HG02623 (cell line): ENCODE data around the gene AHCYL2.
"Not testable (repeated sequence)": the region's sequence is repeated elsewhere in the genome, so short reads cannot be mapped to it uniquely, and the experiment has no call there.

Source experiments
- ATAC-seq: cut with Tn5 transposase; IDR thresholded peaks from one replicate; pipeline ENCODE4 v1.9.1; 2021; ENCODE audit warnings: moderate library complexity; ENCODE audit not compliant: unreplicated experiment

Gene AHCYL2

DNA sequence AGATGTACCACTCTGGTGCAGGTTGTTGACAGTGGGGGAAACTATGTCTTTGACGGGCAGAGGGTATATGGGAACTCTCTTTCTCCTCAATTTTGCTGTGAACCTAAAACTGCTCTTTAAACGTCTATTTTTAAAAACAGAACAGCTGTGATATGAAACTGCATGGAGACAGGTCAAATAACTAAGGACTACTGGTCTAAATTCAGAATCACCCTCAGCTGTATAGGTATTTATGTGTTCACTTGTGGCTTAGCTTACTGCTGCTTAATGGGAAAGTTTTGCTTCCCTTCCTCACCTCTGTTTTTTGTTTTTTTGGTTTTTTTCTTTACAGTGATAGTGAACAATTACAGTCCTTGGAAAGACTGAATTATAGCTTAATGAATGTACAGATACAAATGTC, 122.5 kb downstream of the AHCYL2 start:
- ATAC-seq, result no peak

DNA sequence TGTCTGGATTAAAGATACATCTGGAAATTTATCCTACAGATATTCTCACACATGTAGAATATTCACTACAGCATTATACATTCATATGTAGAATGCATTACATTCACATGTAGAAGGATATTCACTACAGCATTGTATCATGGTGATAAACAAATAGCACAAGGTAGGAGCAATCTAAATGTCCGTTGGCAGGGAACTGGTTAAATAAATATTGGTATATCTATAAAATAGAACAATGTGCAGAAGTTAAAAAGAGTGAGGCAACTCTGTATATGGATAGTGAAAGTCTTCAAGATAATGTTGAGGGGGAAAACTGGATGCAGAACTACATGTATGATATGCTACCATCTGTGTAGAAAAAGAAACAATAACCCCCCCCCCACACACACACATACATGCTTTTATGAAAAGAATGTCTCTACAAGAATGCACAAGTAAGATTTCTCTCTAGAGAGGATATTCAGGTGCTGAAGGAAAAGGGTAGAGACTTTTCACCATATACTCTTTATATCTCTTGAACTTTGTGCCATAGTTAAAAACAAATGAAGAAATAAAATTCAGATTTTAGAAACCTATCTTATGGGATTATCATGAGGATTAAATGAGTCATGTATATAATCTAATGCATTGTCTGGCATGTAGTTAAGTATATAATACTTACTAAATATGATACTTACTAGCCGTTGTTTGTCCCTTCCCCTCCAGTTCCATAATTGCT, 123.4 kb downstream of the AHCYL2 start:
- ATAC-seq, result no peak

DNA sequence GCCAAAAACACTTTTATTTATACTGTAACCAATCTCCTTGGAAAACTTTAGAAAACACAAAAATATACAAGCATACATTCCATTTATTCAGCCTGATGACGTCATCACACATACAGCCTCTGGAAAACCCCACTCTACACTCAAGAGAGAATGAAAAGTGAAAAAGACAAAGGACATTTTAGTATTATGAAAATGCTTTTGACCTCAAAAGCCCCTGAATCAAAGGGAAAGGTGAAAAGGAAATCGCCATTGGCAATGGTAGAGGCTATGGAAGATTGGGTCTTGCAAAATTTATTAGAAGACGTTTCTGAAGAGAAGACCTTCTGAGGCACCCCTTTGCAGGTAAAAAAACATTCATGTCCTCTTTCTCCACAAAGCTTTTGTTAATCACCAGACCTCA, 126.5 kb downstream of the AHCYL2 start:
- ATAC-seq, result no peak

DNA sequence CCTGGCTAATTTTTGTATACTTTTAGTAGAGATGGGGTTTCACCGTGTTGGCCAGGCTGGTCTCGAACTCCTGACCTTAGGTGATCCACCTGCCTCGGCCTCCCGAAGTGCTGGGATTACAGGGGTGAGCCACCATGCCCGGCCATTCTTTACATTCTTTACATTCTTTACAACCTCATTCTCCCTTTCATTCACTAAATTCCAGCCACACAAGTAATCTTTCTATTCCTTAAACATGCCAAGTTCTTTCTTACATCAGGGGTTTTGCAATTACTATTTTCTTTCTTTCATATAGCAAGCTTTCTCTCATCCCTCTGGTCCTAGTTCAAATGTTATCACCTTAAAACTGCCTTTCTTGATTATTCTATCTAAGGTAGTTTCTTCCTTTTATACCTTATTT, 128.3 kb downstream of the AHCYL2 start:
- ATAC-seq, result not testable (repeated sequence)

DNA sequence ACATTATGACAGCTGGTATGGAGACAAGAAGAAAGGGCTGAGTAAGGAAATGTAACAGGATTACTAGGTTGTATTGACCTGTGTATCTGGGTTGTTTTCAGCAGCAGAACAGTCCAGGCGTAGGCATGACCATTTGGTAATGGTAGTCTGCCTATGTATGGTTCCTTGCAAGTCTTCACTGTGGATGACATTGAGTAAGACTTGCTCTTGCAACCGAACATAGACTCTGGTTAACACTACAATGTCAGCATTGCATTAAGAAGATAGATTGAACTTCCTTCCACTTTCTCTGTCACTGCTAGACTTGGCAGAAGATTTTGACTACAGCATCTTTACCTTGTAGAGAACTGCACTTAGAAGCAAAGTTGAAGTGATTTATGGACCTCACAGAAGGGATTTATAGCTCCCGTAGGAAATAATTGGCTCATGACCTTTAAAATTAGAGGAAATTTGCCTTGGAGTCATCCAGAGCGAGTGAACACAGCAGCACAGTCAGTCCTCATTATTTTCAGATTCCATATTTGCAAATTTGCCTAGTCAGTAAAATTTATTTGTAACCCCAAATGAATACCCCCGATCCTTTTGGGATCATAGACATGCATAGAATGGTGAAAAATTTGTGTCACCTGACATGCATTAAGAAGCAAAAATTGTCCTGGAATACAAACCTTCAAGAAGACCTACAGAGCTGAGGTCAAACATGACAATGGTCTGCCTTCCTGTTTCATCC, 129.8 kb downstream of the AHCYL2 start:
- ATAC-seq, result no peak

DNA sequence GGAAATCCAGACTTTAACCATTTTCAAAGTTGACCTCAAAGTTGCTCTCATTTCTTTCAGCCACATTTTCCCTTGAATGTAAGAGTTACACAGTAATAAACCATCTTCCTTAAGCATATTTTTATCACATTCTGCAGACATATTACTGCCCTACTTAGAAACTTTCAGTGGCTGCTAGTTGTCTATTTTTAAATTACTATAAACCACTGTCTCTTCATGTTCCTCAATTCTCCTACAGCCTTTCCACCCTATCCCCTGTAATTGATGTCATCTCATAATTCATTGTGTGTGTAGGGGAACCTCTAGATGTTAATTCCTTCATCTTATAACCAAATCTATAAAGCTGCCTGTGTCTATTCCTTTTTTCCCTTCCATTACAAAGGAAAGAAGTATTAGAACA, 131.3 kb downstream of the AHCYL2 start:
- ATAC-seq, result no peak

DNA sequence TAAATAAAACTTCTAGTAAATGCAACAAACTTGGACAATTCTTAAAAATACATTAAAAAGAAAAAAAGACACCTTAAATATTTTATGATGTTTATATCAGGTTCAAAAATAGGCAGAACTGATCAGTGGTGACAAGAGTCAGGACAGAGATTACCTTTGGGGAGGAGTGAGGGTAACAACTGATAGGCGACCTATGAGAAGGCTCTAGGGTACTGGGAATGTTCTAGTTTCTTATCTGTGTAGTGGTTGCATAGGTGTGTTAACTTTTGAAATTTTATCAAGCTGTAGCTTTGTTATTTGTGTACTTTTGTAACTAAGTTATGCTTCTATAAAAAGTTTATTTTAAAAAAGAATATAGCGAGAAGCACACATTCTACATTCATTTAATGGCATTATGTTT, 134.3 kb downstream of the AHCYL2 start:
- ATAC-seq, result no peak

DNA sequence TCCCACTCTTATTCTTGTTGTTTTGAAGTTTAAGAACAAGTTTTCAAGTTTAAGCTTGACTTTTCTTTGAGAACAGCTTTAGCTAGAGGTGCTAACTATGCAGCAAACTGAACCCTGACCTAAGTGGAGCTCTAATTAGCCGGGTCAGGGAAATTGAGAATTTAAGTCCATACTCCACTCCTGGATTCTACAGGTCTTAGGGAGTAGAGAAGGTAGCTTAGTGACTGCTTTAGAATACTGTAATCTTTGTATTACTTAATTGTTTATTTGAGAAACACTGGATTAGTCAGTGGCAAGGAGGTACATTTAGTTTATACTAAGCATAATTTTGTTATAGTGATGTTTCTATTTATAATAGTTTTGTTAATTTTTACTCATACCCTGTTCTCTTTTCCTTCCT, 134.8 kb downstream of the AHCYL2 start:
- no peak for ATAC-seq

DNA sequence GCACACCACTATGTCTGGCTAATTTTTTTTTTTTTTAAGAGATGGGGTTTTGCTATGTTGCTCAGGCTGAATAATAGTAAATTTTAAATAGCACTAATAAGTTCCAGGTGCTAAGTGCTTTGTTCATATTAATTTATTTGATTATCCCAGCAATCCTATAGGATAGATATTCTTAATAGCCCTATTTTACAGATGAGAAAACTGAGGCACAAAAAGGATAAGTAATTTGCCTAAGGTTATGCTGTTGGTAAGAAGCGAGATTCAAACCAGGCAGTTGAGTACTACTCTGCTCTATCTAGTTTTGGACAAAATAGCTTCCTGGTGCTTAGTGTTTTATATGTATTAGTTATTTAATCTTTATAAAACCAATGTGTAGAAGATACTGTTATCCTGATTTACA, 136.9 kb downstream of the AHCYL2 start:
- ATAC-seq, result no peak

DNA sequence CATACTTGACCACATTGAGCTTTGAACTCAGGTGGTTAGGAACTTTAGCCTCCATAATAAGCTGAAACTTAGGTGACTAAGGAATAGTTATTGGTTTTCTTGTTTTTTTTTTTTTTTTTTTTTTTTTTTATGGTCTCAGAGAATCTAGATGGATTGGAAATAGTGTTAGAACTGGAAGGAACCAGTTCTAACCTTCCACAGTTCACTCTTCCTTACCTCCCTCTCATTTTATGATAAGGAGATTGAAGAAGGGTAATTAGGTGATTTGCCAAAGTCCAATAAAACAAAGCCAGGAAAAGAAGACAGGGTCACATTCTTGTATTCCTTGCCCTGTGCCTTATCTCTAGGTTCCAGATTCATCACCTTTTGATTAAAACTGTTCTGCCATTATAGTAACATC, 137.7 kb downstream of the AHCYL2 start:
- ATAC-seq, result no peak

DNA sequence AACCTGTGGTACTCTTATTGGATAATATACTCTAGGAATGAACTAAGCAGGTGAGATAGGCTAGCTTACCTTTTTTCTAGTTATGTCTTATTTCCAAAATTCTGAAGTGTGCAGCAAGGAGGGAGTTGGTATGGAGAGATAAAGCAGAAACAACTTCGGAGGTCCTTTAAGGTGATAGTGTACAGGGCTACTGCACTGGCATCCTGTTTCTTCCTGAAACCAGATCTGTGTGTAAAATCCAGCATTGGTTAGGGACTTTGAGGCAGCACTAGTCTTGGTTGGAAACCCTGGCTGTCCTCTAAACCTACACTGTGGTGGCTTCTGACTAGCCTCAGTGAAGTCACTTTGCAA, 142.5 kb downstream of the AHCYL2 start:
- no peak for ATAC-seq

DNA sequence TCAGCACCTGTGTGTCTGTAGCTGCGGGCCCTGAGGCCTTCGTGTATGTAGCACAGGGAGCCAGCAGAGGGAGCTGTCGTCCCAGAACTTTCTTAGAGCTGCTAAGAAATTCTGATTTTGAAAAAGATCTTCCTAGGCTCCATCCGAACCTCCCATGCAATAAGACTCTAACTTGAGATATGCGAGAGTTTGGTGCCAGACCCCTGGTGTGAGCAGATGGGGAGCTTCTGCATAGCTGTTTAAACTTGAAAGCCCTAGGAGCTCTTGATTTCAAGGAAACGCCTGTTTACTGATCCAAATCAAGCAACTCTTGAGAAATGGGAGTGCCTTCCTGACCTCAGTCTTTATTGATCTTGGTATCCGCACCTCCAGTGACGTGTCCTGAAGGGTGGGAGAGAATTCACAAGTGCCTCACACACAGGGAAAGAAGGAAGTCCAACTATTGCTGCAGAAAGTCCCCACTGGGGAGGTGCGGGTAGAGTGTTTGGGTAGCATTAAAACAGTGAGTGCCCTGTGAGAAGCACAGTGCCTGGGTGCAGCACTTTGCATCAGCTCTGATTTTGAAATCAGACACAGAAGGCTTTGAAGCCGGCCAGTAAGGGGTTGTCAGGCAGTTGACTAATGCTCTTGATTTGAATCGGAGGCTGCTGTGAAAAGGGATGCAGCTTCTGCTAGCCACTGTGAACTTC, 143.0 kb downstream of the AHCYL2 start:
- peak; percentile 59 for ATAC-seq

DNA sequence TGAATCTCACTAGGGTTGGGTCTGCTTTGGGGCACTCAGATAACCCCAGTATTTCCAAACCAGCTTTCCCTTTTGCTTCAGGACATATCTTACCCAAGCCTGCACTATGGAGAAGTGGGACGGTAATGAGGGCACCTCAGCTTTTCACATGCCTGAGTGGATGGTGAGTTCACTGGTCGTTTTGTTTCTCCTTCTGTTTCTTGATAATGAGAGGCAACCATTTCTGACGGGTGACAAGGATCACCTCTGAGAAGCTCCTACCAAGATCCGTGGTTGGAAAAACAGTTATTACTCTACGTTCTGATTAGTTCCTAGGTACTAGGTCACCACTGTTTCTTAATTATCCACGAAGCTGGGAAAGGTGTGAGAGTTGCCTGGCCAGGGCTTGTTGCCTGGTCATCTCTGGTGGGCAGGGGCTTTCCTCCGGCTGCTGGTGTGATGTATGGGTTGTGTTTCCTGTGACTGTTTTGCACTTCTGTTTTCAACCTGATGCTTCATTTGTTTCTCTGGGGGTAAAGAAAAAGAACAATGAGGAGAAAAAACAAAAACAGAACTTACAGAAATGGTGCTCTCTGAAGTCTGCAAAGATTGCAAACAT, 143.7 kb downstream of the AHCYL2 start:
- no peak for ATAC-seq

DNA sequence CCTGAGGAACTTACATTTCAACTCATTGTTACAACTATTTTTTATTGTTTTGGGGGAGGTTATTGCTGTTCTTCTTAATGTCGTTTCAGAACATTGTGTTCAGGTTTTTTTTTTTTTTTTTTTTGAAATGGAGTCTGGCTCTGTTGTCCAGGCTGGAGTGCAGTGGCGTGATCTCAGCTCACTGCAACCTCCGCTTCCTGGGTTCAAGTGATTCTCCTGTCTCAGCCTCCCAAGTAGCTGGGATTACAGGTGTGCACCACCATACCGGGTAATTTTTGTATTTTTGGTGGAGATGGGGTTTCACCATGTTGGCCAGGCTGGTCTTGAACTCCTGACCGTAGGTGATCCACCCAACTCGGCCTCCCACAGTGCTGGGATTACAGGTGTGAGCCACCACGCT, 144.6 kb downstream of the AHCYL2 start:
- not testable (repeated sequence) for ATAC-seq

DNA sequence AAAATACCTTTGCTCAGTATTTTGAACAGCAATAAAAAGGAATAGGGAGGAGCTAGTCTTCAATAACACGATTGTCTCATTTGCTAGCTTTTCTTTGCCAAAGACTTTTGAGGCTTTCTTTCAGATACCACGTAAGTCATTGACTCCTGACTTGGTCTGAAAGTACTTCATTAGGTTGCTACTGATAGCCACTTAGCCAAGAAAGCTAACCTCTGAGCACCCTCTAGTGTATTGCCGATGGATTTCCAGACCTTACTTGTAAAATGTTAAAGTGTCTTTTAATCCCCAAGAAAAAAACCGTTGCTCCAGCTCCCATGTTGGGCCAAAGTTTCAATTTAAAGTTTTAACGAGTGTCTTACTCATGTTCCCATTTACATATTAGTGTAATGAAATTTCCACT, 146.0 kb downstream of the AHCYL2 start:
- ATAC-seq, result no peak

DNA sequence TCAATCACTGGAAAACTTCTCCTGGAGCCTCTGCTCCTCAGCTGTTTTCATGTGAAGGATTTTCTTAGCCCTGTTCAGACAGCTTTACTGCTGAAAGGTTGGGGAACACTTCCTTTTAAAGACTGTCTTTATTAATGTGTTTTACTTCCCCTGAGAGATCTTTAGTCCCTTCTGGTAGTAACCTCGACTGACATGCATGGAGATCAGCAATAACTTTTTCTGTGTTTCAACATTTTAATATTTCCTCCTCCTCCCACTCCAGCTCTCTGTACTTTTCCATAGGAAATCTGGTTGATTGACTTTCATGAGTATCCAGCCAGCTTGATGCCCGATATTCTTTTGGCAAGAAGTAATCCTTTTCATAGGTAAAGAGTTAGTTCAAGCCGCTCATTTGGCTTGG, 146.7 kb downstream of the AHCYL2 start:
- ATAC-seq, result no peak

DNA sequence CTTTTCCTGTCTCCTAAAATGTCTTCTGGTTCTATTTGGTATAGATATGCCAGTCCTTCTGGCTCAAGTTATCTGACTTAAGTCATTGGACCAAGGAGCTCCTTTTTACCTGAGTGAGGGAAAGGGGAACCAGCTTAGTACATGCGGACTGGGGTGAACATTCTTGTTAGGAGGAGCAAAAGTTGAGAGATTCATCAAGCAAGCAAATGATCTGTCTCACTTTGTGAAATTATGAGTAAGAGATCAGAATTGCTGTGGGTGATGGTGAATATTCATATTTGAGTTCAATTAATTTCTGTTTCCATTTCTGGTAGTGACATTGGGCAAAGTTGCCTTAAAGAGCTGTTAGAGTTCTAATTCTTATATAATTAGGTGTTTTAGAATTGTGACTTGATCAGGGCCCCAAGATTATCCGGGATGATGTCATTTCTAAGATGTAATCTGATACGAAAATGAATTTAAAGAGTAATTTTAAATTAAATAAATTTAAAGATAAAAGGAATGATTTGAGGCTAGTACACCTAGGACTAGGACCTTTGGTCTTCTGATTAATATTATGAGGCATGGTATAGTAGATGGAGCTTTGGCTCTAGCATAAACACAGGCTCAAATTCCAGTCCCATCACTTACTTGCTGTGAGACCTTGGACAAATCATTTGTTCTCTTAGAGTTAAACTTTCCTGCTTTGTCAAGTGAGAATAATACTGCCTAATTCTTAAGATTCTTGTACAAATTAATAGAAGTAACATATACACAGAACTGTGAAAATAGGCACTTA, 149.0 kb downstream of the AHCYL2 start:
- no peak for ATAC-seq

DNA sequence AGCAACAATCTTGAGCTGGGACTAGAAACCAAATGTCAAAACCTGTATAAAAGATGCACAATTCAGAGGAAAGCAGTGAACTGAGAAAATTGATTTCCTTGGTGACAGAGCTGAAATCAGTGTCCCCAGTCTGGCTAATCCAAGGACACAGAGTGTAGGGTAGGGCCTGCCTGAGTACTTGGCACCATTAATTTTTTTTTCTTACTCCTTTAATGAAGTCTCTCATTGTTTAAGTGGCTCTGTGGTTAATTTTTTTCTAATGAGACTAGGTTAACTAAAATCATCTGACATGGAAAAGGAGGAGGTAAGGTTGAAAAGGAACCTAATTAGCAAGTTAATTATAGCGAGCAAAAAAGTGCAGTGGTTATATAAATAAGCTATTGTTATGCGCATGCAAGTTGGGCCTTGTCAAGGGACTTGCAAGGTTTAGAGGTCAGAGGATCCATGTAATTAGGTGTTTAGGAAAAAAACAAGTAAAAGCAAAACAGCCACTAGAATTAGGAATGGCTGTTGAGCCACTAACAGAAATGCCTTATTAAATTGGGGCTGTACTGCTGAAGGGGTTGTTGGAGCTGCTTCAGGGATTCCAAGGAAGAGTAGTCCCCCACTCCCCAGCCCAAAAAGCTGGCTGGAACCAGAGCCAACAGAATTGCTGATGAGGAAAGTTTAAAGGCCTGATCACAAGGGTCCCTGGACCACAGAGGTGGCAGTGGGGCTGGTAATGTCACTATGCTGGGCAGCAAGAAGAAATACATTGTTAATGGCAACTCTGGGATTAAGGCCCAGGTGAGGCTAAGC, 150.5 kb downstream of the AHCYL2 start:
- no peak for ATAC-seq

DNA sequence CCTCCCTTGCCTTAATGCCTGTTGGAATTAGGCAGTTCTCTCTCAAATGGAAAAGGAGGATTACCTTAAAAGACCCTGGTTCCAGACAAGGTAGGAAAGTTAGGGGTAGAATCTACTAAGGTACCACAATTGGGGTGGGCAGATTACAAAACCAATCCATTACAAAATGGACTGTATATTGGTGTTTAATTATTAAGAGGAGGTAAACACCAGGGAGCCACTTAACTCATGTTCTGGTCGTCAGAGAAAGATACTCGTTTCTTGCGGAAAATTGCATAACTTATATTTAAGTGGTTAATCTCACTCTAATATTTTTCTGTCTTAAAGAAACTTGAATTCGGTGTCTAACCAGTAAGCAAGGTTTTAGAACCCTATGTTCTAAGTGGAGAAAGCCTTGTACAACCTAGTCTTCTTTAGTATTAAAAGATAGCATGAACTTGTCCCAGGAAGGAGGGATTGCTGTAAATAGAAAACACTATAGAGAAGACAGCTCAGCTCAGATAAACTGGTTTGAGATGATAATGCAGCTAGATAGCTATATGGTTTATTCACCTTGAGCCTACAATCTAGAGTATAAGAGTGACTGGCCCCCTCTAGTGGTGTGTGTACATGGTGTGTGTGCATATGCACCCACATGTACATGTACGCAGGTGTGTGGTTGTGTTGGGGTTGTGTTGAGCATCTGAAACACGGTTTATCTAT, 151.4 kb downstream of the AHCYL2 start:
- no peak for ATAC-seq
